LNCAP (cell line): ENCODE measurements around the gene HCFC1.

ENCODE experiments used
- TF ChIP-seq, protein P1 (sequence below): fragments of 450-650 bp; IDR thresholded peaks from 2 replicates; pipeline ENCODE4 v1.5.1; 2017; ENCODE audit warnings: mild to moderate bottlenecking

HCFC1 gene

DNA sequence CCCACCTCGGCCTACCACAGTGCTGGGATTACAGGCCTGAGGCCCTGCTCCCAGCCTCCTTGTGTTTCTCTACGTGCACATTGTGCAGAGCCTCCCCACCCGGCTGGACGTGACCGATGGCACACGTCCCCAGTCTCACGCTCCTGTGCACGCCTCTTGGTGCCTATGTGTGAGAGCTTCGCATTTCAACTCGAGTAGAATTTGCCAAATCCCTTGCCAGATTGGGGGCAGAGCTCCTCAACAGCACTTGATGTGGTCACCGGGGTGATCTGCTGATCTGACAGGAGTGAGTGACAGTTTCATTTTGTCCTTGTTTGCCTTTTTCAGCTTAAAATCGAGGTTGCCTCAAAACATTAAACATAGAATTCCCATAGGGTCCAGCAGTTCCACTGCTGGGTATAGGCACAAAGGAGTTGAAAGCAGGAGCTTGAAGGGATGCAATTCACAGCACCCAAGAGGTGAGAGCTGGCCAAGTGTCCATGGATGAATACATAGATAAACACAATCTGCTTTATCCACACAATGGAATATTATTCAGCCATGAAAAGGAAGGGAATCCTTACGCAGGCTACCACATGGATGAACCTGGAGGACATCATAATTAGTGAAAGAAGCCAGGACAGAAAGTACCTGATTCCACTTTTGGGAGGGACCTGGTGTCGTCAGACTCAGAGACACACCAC, 18.5 kb upstream of the HCFC1 start:
- TF ChIP-seq, protein P1, sequence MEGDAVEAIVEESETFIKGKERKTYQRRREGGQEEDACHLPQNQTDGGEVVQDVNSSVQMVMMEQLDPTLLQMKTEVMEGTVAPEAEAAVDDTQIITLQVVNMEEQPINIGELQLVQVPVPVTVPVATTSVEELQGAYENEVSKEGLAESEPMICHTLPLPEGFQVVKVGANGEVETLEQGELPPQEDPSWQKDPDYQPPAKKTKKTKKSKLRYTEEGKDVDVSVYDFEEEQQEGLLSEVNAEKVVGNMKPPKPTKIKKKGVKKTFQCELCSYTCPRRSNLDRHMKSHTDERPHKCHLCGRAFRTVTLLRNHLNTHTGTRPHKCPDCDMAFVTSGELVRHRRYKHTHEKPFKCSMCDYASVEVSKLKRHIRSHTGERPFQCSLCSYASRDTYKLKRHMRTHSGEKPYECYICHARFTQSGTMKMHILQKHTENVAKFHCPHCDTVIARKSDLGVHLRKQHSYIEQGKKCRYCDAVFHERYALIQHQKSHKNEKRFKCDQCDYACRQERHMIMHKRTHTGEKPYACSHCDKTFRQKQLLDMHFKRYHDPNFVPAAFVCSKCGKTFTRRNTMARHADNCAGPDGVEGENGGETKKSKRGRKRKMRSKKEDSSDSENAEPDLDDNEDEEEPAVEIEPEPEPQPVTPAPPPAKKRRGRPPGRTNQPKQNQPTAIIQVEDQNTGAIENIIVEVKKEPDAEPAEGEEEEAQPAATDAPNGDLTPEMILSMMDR = no peak

DNA sequence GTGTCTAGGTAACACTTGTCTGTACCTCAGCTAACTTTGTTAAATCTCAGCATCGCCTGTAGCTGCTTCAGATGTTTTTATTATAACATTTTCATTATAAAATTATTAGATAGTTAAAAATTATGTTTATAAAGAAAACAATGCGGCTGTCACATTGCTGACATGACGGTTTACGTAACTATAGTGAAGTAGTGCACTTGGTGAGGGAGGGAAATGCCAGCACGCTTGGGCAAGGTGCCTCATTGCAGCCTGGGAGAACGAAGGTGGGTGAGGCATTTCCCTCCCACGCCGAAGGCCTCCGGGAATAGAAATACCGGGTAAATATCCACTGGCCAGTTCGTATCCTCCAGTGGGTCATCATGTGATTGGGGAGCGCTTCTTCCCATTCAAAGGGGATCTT, 16.9 kb upstream of the HCFC1 start:
- TF ChIP-seq, protein P1 = no peak

DNA sequence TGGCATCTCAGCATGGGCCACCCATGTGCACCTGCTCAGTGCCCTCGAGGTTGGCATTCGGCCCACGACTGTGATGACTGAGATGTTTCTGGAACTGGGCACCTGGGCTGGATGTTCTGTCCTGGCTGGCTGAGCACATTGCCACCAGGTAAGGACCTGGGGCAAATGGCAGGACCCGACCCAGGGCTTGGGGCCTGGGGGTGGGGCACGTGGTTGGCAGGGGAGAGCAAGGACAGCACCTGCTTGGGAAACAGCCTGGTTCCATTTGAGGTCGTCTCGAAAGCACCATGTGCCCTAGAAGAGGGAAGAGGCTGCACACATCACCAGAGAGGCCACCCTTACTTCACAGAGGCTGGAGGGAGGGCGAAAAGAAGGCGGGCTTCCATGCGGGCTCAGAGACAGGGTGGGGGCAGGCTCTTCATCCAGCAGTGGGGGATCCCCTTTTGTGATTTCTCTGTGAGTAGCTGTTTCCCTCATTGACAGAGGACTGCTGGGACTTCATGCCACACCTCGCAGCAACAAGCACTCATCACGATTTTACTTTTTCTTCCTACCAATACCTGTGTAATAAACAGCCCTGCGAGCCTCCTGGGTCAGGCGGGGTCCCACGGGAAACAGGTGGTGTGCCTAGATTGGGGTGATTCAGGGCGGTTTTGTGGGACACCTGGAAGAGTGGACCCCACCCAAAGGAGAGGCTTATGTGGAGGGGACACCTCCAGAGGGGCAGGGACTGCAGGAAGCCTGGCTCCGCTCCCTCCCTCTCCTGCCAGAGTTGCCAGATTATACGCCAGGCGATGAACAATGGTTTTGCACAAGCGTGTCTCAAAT, 12.9 kb upstream of the HCFC1 start:
- TF ChIP-seq, protein P1 = no peak

DNA sequence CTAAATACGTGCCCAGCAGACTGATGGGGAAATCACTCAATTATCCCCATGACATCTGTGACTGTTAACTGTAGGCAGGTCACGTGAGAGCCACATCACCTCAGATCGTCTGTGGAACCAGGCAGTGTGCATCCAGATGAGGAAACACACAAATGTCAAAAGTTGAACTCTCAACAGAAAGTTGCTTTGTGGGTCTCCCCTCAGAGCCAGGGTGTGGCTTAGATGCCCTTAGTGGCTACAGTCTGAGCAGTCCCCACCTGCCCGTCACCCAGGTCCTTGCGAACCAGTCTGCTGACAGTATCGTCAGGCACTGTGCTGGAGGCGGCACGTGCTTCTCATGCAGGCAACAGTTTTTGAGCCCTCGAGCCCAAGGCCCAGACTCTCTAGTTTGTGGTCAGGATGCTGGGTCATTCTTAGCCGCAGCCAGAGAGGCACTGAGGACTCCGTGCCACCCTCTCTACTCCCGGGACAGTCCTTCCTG, 11.7 kb upstream of the HCFC1 start:
- TF ChIP-seq, protein P1 = no peak

- TF ChIP-seq, protein P1 = no peak
Observed at GRCh38 chrX:153981771-153982533, 10.3 kb upstream of the HCFC1 start.

- TF ChIP-seq, protein P1 = no peak
Observed at GRCh38 chrX:153981231-153981630, 9.6 kb upstream of the HCFC1 start.

GRCh38 chrX:153974726-153975286, 3.2 kb upstream of the HCFC1 start:
- TF ChIP-seq, protein P1 = no peak
